ENCODE data around the gene GATA5.

The GATA5 gene

GRCh38 chr20:62476056-62476838, 452 bp upstream of the GATA5 start:
- no peak for TF ChIP-seq ZNF274 (IDR thresholded peaks at IDR 0.05; ENCODE audit: low read depth, low read length)
- H3K4me3 ChIP-seq (ENCODE audit: low read length): no peak overlapping the region

- TF ChIP-seq ZNF274 (IDR thresholded peaks at IDR 0.05; ENCODE audit: low read depth, low read length): no peak
- H3K4me3 ChIP-seq (ENCODE audit: low read length): no peak overlapping the region
Observed at GRCh38 chr20:62475027-62475771, 596 bp downstream of the GATA5 start.

- no peak for TF ChIP-seq ZNF274 (IDR thresholded peaks at IDR 0.05; ENCODE audit: low read depth, low read length)
- H3K4me3 ChIP-seq (ENCODE audit: low read length): no peak overlapping the region
Observed at GRCh38 chr20:62474604-62475026, 1.2 kb downstream of the GATA5 start.

GRCh38 chr20:62473717-62474603, 1.8 kb downstream of the GATA5 start:
- H3K4me3 ChIP-seq (ENCODE audit: low read length): no peak overlapping the region

GRCh38 chr20:62472941-62473585, 2.7 kb downstream of the GATA5 start:
- H3K4me3 ChIP-seq (ENCODE audit: low read length): no peak overlapping the region
- no peak for TF ChIP-seq ZNF274 (IDR thresholded peaks at IDR 0.05; ENCODE audit: low read depth, low read length)

More at GRCh38 chr20:62473717-62474603, 1.8 kb downstream of the GATA5 start:
- TF ChIP-seq ZNF274 (IDR thresholded peaks at IDR 0.05; ENCODE audit: low read depth, low read length): no peak

GRCh38 chr20:62472138-62472940, 3.5 kb downstream of the GATA5 start:
- TF ChIP-seq ZNF274 (IDR thresholded peaks at IDR 0.05; ENCODE audit: low read depth, low read length): no peak
- H3K4me3 ChIP-seq (ENCODE audit: low read length): no peak overlapping the region

- H3K4me3 ChIP-seq (ENCODE audit: low read length): no peak overlapping the region
- TF ChIP-seq ZNF274 (IDR thresholded peaks at IDR 0.05; ENCODE audit: low read depth, low read length): no peak
Observed at GRCh38 chr20:62470459-62470858, 5.3 kb downstream of the GATA5 start.

- no peak overlapping the region for H3K4me3 ChIP-seq (ENCODE audit: low read length)
- no peak for TF ChIP-seq ZNF274 (IDR thresholded peaks at IDR 0.05; ENCODE audit: low read depth, low read length)
Observed at GRCh38 chr20:62470001-62470400, 5.8 kb downstream of the GATA5 start.

- H3K4me3 ChIP-seq (ENCODE audit: low read length): no peak overlapping the region
- no peak for TF ChIP-seq ZNF274 (IDR thresholded peaks at IDR 0.05; ENCODE audit: low read depth, low read length)
Observed at GRCh38 chr20:62469352-62469751, 6.4 kb downstream of the GATA5 start.

GRCh38 chr20:62466806-62467537, 8.8 kb downstream of the GATA5 start:
- H3K4me3 ChIP-seq (ENCODE audit: low read length): no peak overlapping the region
- no peak for TF ChIP-seq ZNF274 (IDR thresholded peaks at IDR 0.05; ENCODE audit: low read depth, low read length)

GRCh38 chr20:62466072-62466760, 9.6 kb downstream of the GATA5 start:
- TF ChIP-seq ZNF274 (IDR thresholded peaks at IDR 0.05; ENCODE audit: low read depth, low read length): no peak
- no peak overlapping the region for H3K4me3 ChIP-seq (ENCODE audit: low read length)

- H3K4me3 ChIP-seq (ENCODE audit: low read length): no peak overlapping the region
- no peak for TF ChIP-seq ZNF274 (IDR thresholded peaks at IDR 0.05; ENCODE audit: low read depth, low read length)
Observed at GRCh38 chr20:62464990-62465389, 10.8 kb downstream of the GATA5 start.
